AG04449 (cell line): Measurements from ENCODE around the gene TSEN34.
"Not testable (repeated sequence)": the region's sequence is repeated elsewhere in the genome, so short reads cannot be mapped to it uniquely, and the experiment has no call there.

Experiments
- CTCF ChIA-PET: fragments of 350-600 bp; formaldehyde crosslinking; extraction: SDS; loops from one replicate; lab custom pipeline; 2021; ENCODE audit warnings: antibody characterized with exemption; lab: Yijun Ruan, JAX
- POLR2A ChIA-PET: fragments of 400-600, 350-600 bp; formaldehyde crosslinking; extraction: SDS; loops from one replicate; lab custom pipeline; 2020; ENCODE audit warnings: antibody characterized with exemption, inconsistent platforms; lab: Yijun Ruan, JAX
- DNase-seq: peaks from one replicate; pipeline ENCODE4 v3.0.0-alpha.2; 2010; ENCODE audit warnings: low read depth, low spot score
- H3K4me3 ChIP-seq: 2 replicates; pipeline ENCODE4 v1.5.1; 2011; ENCODE audit warnings: low read depth, mild to moderate bottlenecking, control low read depth, low read length
- TF ChIP-seq, protein P1 (sequence below): IDR thresholded peaks from one replicate; pipeline ENCODE4 v1.5.1; 2011; ENCODE audit warnings: mild to moderate bottlenecking, moderate library complexity, low read length, control low read depth, inconsistent platforms; ENCODE audit not compliant: insufficient read depth; ENCODE audit errors: missing control alignments

Gene TSEN34

GRCh38 chr19:54179262-54179852 is 11.8 kb upstream of the TSEN34 start:
- no peak for DNase-seq
- POLR2A ChIA-PET, result interaction anchor here (0.8 kb wide), 1 partner anchor 30 kb away, joined by 3 read pairs; no protein-coding TSS in a partner anchor
- H3K4me3 ChIP-seq, result no peak overlapping the region
- TF ChIP-seq, protein P1, sequence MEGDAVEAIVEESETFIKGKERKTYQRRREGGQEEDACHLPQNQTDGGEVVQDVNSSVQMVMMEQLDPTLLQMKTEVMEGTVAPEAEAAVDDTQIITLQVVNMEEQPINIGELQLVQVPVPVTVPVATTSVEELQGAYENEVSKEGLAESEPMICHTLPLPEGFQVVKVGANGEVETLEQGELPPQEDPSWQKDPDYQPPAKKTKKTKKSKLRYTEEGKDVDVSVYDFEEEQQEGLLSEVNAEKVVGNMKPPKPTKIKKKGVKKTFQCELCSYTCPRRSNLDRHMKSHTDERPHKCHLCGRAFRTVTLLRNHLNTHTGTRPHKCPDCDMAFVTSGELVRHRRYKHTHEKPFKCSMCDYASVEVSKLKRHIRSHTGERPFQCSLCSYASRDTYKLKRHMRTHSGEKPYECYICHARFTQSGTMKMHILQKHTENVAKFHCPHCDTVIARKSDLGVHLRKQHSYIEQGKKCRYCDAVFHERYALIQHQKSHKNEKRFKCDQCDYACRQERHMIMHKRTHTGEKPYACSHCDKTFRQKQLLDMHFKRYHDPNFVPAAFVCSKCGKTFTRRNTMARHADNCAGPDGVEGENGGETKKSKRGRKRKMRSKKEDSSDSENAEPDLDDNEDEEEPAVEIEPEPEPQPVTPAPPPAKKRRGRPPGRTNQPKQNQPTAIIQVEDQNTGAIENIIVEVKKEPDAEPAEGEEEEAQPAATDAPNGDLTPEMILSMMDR, result no peak
- CTCF ChIA-PET, result interaction anchor here (0.7 to 1.9 kb wide), 3 partner anchors 10 to 53 kb away, joined by 3 to 7 read pairs (median 4); partner anchors contain the start of gene MBOAT7

DNA sequence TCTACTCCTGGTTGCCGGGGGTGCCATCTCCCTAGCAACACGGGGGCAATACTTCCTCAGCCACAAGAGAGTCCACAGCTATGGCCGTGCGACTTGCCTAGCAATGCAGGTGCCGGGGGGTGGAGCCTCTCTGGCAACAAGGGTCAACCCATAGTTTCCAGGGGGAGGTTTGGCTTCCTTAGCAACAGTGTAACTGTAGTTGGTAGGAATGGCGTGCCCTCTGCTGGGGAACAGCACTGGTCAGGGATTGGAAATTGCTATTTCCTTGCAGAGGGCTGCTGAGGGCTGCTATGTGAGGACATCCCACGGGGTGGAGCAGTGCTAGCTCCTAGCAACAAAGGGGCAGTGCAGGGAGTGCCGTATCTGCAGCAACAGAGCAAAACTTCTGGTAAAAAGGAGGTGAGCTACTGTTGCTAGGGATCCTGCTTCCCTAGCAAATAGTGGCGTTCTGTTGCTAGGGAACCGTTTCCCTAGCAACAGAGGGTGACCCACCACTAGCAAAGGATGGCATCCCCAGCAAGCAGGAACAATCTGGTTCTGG is 11.1 kb upstream of the TSEN34 start:
- DNase-seq, result no peak
- CTCF ChIA-PET, result interaction anchor here (1.4 to 1.9 kb wide), 2 partner anchors 9 to 11 kb away, joined by 3 to 7 read pairs; partner anchors contain the start of gene MBOAT7
- TF ChIP-seq, protein P1, result peak; percentile 34
- no peak overlapping the region for H3K4me3 ChIP-seq
- POLR2A ChIA-PET, result interaction anchor here (0.8 kb wide), 1 partner anchor 29 kb away, joined by 3 read pairs; no protein-coding TSS in a partner anchor

DNA sequence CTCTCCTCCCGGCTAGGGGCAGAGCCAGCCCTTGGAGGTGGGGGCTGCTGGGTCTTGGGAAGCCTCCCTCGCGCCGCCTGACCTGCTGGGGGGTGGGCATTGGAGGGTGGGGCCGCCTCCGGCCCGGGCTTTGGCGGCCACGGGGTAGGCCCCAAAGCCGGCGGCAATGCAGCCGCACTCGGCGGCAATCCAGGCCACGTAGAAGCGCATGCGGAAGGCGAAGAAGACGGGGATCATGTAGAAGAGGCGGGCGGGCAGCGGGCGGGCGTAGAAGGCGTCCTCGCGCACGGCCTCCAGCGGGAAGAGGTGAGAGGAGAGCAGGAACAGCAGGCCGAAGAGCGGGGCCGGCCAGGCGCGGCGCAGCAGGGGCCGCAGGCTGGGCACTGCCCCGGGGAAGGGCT is 10.4 kb upstream of the TSEN34 start:
- no peak for DNase-seq
- CTCF ChIA-PET, result interaction anchor here (1.4 to 1.9 kb wide), 2 partner anchors 9 to 12 kb away, joined by 3 to 7 read pairs; partner anchors contain the start of gene MBOAT7
- no peak overlapping the region for H3K4me3 ChIP-seq
- POLR2A ChIA-PET, result no interaction called here
- TF ChIP-seq, protein P1, result no peak

DNA sequence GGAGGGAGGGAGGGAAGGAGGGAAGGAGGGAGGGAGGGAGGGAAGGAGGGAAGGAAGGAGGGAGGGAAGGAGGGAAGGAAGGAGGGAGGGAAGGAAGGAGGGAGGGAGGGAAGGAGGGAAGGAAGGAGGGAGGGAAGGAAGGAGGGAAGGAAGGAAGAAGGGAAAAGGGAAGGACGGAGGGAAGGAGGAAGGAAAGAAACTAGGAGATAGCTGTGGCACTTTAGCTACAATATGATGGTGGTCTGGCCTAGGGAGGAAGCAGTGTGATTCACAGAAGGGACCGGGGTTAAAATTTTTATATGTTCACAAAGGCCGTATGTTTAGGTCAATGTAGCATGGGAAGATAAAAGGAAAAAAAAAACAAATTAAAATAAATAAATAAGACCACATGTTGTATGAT is 9.2 kb upstream of the TSEN34 start:
- H3K4me3 ChIP-seq, POLR2A ChIA-PET, DNase-seq: not testable (repeated sequence)
- CTCF ChIA-PET, result interaction anchor here (0.9 to 2.4 kb wide), 2 partner anchors 11 to 14 kb away, joined by 3 to 14 read pairs; no protein-coding TSS in a partner anchor

DNA sequence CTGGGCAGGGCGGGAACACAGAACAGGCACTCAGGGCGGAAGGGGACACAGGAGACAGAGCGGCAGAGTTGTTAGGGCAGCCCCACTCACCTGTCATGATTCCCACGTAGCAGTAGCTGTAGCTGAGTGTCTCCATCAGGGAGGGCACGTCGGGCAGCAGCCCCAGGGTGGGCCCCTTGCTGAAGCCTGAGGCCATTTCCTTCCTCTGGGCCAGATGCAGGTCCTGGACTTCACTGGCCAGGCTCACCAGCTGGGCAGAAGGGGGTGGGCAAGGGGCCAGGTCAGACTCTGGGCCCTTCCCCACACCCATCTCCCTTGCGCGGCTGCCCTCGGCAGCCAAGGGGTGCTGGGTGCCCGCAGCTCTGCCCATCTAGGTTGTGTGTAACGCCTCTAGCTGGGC is 7.7 kb upstream of the TSEN34 start:
- TF ChIP-seq, protein P1, result no peak
- CTCF ChIA-PET, result interaction anchor here (1.3 to 2.4 kb wide), 2 partner anchors 13 to 15 kb away, joined by 5 to 14 read pairs; no protein-coding TSS in a partner anchor
- no peak for DNase-seq
- H3K4me3 ChIP-seq, result no peak overlapping the region
- POLR2A ChIA-PET, result no interaction called here

- ChIA-PET POLR2A (no interaction called here), CTCF (interaction anchor here (4.3 kb wide), 1 partner anchor 17 kb away, joined by 44 read pairs; no protein-coding TSS in a partner anchor)
- TF ChIP-seq, protein P1, result no peak
- no peak overlapping the region for H3K4me3 ChIP-seq
- DNase-seq, result no peak
Observed at GRCh38 chr19:54186351-54186750, 4.8 kb upstream of the TSEN34 start.
